ENCODE data around the gene ATF6. TPM values are rescaled to one million over a fixed set of nuclear protein-coding genes. Genes with fewer than 3 reads are reported as not detected.
"Not testable (repeated sequence)": the region's sequence is repeated elsewhere in the genome, so short reads cannot be mapped to it uniquely, and the experiment has no call there.

The ATF6 gene
- total RNA-seq, 1 experiment from 2014 or later: 20.9 TPM

- BruUV-seq (replicated peaks): no TSS peak
- CTCF ChIA-PET: no interaction called here
- DNase-seq (ENCODE audit: low read depth, low spot score): no peak
Measured at GRCh38 chr1:161723459-161724141, 42.5 kb upstream of the ATF6 start.

GRCh38 chr1:161725258-161725907, 40.7 kb upstream of the ATF6 start:
- POLR2A ChIA-PET: interaction anchor here (2.1 kb wide), 1 partner anchor 24 kb away, joined by 7 read pairs; the partner anchor contains the start of gene DUSP12
- H2AFZ ChIP-seq (ENCODE audit: low read depth, low read length, poor library complexity, severe bottlenecking): not testable (repeated sequence)
- peaks cover 19 to 86% of the 10 kb centered on the region in 2 experiments for H3K4me1 ChIP-seq (ENCODE audit: control insufficient read depth in 1 of 2, insufficient read depth in 2 of 2, low read length in 2 of 2)

More at GRCh38 chr1:161723459-161724141, 42.5 kb upstream of the ATF6 start:
- Histone ChIP-seq H3K27me3 (ENCODE audit: insufficient read depth, low read length) (no peaks in the 10 kb centered on the region), H3K4me1 (ENCODE audit: control insufficient read depth in 1 of 2, insufficient read depth in 2 of 2, low read length in 2 of 2) (peaks cover 15 to 69% of the 10 kb centered on the region in 2 experiments), H4K20me1 (ENCODE audit: insufficient read depth) (no peaks in the 10 kb centered on the region), H3K4me3 (replicated peaks in 1 of 2; ENCODE audit: low read depth in 1 of 2, low read length in 2 of 2) (no peak overlapping the region), H3K9me3 (ENCODE audit: control insufficient read depth in 1 of 2, insufficient read depth in 1 of 2, low read depth in 1 of 2, low read length in 2 of 2) (no peaks in the 10 kb centered on the region), H3K9ac (ENCODE audit: low read length) (no peak overlapping the region), H3K79me2 (ENCODE audit: insufficient read depth, low read length) (no peaks in the 10 kb centered on the region; the same call in 1 of the 2 replicates), H3K36me3 (ENCODE audit: control insufficient read depth in 1 of 2, insufficient read depth in 2 of 2, low read length in 2 of 2) (no peaks in the 10 kb centered on the region), H2AFZ (ENCODE audit: low read depth, low read length, poor library complexity, severe bottlenecking) (no peak overlapping the region), H3K27ac (ENCODE audit: low read depth, low read length) (no peak overlapping the region), H3K9me2 (ENCODE audit: insufficient read depth) (no peaks in the 10 kb centered on the region), H3K4me2 (ENCODE audit: low read length) (peak overlapping the region; percentile 13)
- intact Hi-C loops (cut with micrococcal nuclease): no loop called here
- POLR2A ChIA-PET: no interaction called here
- TF ChIP-seq SP1 (IDR thresholded peaks at IDR 0.05; ENCODE audit: low read depth) (peak; percentile 37; the same call in 1 of the 2 replicates), FOSL1 (IDR thresholded peaks at IDR 0.05; ENCODE audit: low read depth) (no peak), EZH2phosphoT487 (IDR thresholded peaks at IDR 0.05; ENCODE audit: borderline replicate concordance) (no peak)
- no peak for ATAC-seq
- RAD21 ChIA-PET (ENCODE audit: low non-redundant PET in 1 of 2, low total read pairs in 2 of 2, uncharacterized antibody in 2 of 2, unreplicated experiment in 2 of 2): no interaction called here

More at GRCh38 chr1:161725258-161725907, 40.7 kb upstream of the ATF6 start:
- H3K4me3 ChIP-seq (replicated peaks in 1 of 2; ENCODE audit: low read depth in 1 of 2, low read length in 2 of 2): peak overlapping the region; percentile 66 to 75; a peak in 3 of 4 replicates
- RAD21 ChIA-PET (ENCODE audit: low non-redundant PET in 1 of 2, low total read pairs in 2 of 2, uncharacterized antibody in 2 of 2, unreplicated experiment in 2 of 2); H3K79me2 ChIP-seq (ENCODE audit: insufficient read depth, low read length); H3K36me3 ChIP-seq (ENCODE audit: control insufficient read depth in 1 of 2, insufficient read depth in 2 of 2, low read length in 2 of 2); DNase-seq (ENCODE audit: low read depth, low spot score); H3K9me2 ChIP-seq (ENCODE audit: insufficient read depth); BruUV-seq (replicated peaks); ATAC-seq; intact Hi-C loops (cut with micrococcal nuclease); H4K20me1 ChIP-seq (ENCODE audit: insufficient read depth); H3K27me3 ChIP-seq (ENCODE audit: insufficient read depth, low read length); H3K9me3 ChIP-seq (ENCODE audit: control insufficient read depth in 1 of 2, insufficient read depth in 1 of 2, low read depth in 1 of 2, low read length in 2 of 2): not testable (repeated sequence)
- peak overlapping the region; percentile 87 for H3K27ac ChIP-seq (ENCODE audit: low read depth, low read length)
- H3K9ac ChIP-seq (ENCODE audit: low read length): peak overlapping the region; percentile 84
- CTCF ChIA-PET: interaction anchor here (1.0 to 1.2 kb wide), 2 partner anchors 11 to 12 kb away, joined by 3 read pairs; no protein-coding TSS in a partner anchor
- peak overlapping the region; percentile 95 for H3K4me2 ChIP-seq (ENCODE audit: low read length)

Measured in HCT116 (cell line).